OCI-LY1 (cell line): ENCODE data around the gene ZSCAN31.
"Not testable (repeated sequence)": the region's sequence is repeated elsewhere in the genome, so short reads cannot be mapped to it uniquely, and the experiment has no call there.

Source experiments
- H2AFZ ChIP-seq: fragments of 200-600 bp; sonication (generic), shearing (Covaris generic); 2 replicates; pipeline ENCODE4 v1.6.0; 2014; ENCODE audit warnings: antibody characterized with exemption, mild to moderate bottlenecking, low read length
- H3F3A ChIP-seq: fragments of 200-600 bp; sonication (generic), shearing (Covaris generic); 2 replicates; pipeline ENCODE4 v1.6.0; 2014; ENCODE audit warnings: mild to moderate bottlenecking, antibody characterized with exemption, low read length, moderate library complexity; ENCODE audit not compliant: insufficient read depth
- H3K27ac ChIP-seq: fragments of 200-600 bp; sonication (generic); 2 replicates; pipeline ENCODE4 v1.5.1; 2014; ENCODE audit warnings: low read length, mixed run types, mild to moderate bottlenecking, low read depth; ENCODE audit not compliant: poor library complexity, severe bottlenecking
- H3K27me3 ChIP-seq: fragments of 200-600 bp; sonication (generic); 2 replicates; pipeline ENCODE4 v1.6.0; 2014; ENCODE audit warnings: antibody characterized with exemption, mild to moderate bottlenecking, low read length, moderate library complexity; ENCODE audit not compliant: insufficient read depth
- H3K36me3 ChIP-seq: fragments of 200-600 bp; sonication (generic); 2 replicates; pipeline ENCODE4 v1.6.1; 2014; ENCODE audit warnings: mild to moderate bottlenecking, antibody characterized with exemption, low read length, moderate library complexity, mixed read lengths; ENCODE audit not compliant: insufficient read depth
- H3K4me1 ChIP-seq: fragments of 200-600 bp; sonication (generic); 2 replicates; pipeline ENCODE4 v1.5.1; 2014; ENCODE audit warnings: mild to moderate bottlenecking, low read length, moderate library complexity; ENCODE audit not compliant: insufficient read depth, severe bottlenecking
- H3K4me2 ChIP-seq: fragments of 200-600 bp; sonication (generic), shearing (Covaris generic); 2 replicates; pipeline ENCODE4 v1.6.1; 2014; ENCODE audit warnings: low read length
- H3K4me3 ChIP-seq: fragments of 200-600 bp; sonication (generic); 2 replicates; pipeline ENCODE4 v1.5.1; 2014; ENCODE audit warnings: low read length, low read depth, mild to moderate bottlenecking, mixed read lengths; ENCODE audit not compliant: poor library complexity, severe bottlenecking
- H3K79me2 ChIP-seq: fragments of 200-600 bp; shearing (Covaris generic); 2 replicates; pipeline ENCODE4 v1.6.1; 2016; ENCODE audit warnings: mixed run types, low read length, mixed read lengths; ENCODE audit not compliant: insufficient read depth
- H3K9ac ChIP-seq: fragments of 200-600 bp; sonication (generic), shearing (Covaris generic); 2 replicates; pipeline ENCODE4 v1.6.1; 2014; ENCODE audit warnings: mild to moderate bottlenecking, low read length, mixed read lengths
- H3K9me2 ChIP-seq: fragments of 200-600 bp; sonication (generic), shearing (Covaris generic); 2 replicates; pipeline ENCODE4 v1.6.1; 2014; ENCODE audit warnings: low read depth, mild to moderate bottlenecking, low read length, mixed read lengths
- H3K9me3 ChIP-seq: fragments of 200-600 bp; shearing (Covaris generic); 2 replicates; pipeline ENCODE4 v1.6.1; 2014; ENCODE audit warnings: low read length, mixed read lengths
- H4K20me1 ChIP-seq: fragments of 200-600 bp; sonication (generic), shearing (Covaris generic); 2 replicates; pipeline ENCODE4 v1.6.0; 2016; ENCODE audit warnings: mild to moderate bottlenecking, low read length; ENCODE audit not compliant: insufficient read depth
- CTCF ChIP-seq: fragments of 200-600 bp; sonication (generic), shearing (Covaris generic); IDR thresholded peaks from 2 replicates; pipeline ENCODE4 v1.5.1; 2017; ENCODE audit warnings: mild to moderate bottlenecking, antibody characterized with exemption, low read length, moderate library complexity, mixed read lengths
- EZH2 ChIP-seq: fragments of 200-600 bp; sonication (generic), shearing (Covaris generic); IDR thresholded peaks from 2 replicates; pipeline ENCODE4 v1.8.0; 2017; ENCODE audit warnings: borderline replicate concordance, mixed run types, mild to moderate bottlenecking, antibody characterized with exemption, low read length, moderate library complexity, mixed read lengths

The ZSCAN31 gene

DNA sequence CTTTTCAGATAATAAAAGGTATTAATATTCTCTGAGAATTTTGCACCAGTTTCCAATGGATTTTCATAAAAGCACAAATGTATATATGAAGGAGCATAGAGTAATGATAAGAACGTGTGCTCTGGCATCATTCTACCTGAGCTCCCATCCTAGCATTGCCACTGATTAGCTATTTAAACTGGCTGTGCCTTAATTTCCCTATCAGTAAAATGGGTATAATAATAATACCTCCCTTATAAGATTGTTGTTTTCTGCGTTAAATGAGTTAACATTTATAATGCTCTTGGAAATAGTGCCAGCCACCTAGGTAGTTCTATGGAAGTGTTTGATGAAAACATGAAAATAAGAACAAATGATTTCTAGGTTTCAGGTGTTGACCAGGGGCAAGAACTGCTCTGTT lies 25.0 kb upstream of the ZSCAN31 start:
- Histone ChIP-seq H3K27ac (no peak overlapping the region), H2AFZ (no peak overlapping the region), H3K4me2 (no peak overlapping the region), H3F3A (no peaks in the 10 kb centered on the region), H3K9ac (no peak overlapping the region), H3K4me3 (no peak overlapping the region), H4K20me1 (no peaks in the 10 kb centered on the region), H3K4me1 (peaks cover 5% of the 10 kb centered on the region), H3K9me2 (no peaks in the 10 kb centered on the region), H3K27me3 (no peaks in the 10 kb centered on the region), H3K9me3 (no peaks in the 10 kb centered on the region), H3K36me3 (peaks cover 56% of the 10 kb centered on the region), H3K79me2 (no peaks in the 10 kb centered on the region)
- TF ChIP-seq CTCF (no peak), EZH2 (no peak)

GRCh38 chr6:28359562-28359961 lies 23.6 kb upstream of the ZSCAN31 start:
- not testable (repeated sequence) for H2AFZ ChIP-seq, H4K20me1 ChIP-seq, H3K9me3 ChIP-seq, H3K9ac ChIP-seq, H3K79me2 ChIP-seq, H3K4me2 ChIP-seq, H3K4me3 ChIP-seq, H3K27me3 ChIP-seq, H3K27ac ChIP-seq, H3F3A ChIP-seq, H3K9me2 ChIP-seq
- H3K36me3 ChIP-seq, result peaks cover 47% of the 10 kb centered on the region
- H3K4me1 ChIP-seq, result peaks cover 12% of the 10 kb centered on the region

DNA sequence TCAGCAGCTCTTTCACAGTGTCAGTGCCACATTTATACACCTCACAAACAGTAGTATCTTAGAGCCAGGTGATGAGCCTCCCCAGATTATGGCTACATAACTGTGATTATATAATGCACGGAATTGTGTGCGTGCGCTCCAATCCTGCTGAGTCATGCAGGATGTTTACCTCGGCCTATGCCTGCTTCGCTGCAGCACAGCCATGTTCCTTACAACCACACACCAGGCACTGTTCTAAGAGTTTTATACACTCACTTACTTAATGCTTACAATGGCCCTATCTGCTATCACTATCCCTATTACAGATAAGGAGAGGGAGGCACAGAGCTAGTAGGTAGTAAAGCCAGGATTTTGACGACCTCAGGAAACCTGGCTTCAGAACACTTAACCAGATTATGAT lies 21.1 kb upstream of the ZSCAN31 start:
- Histone ChIP-seq H3F3A (no peaks in the 10 kb centered on the region), H3K79me2 (no peaks in the 10 kb centered on the region), H3K36me3 (peaks cover 37% of the 10 kb centered on the region), H3K9ac (no peak overlapping the region), H3K4me3 (no peak overlapping the region), H3K4me1 (peaks cover 12% of the 10 kb centered on the region), H2AFZ (no peak overlapping the region), H4K20me1 (no peaks in the 10 kb centered on the region), H3K4me2 (no peak overlapping the region), H3K9me3 (peaks cover 8% of the 10 kb centered on the region; the same call in 1 of the 2 replicates), H3K27me3 (no peaks in the 10 kb centered on the region), H3K27ac (no peak overlapping the region), H3K9me2 (no peaks in the 10 kb centered on the region)
- no peak for TF ChIP-seq CTCF
- no peak for TF ChIP-seq EZH2

- no peak overlapping the region for H3K27ac ChIP-seq
- no peak overlapping the region for H2AFZ ChIP-seq
- no peak for TF ChIP-seq EZH2
- no peaks in the 10 kb centered on the region for H4K20me1 ChIP-seq
- H3F3A ChIP-seq, result no peaks in the 10 kb centered on the region
- H3K4me1 ChIP-seq, result peaks cover 12% of the 10 kb centered on the region
- H3K79me2 ChIP-seq, result 0 out of 2 replicates have a peak, but pooled peaks cover 1% of the 10 kb centered on the region
- H3K27me3 ChIP-seq, result no peaks in the 10 kb centered on the region
- peaks cover 33% of the 10 kb centered on the region for H3K36me3 ChIP-seq
- no peak overlapping the region for H3K9ac ChIP-seq
- H3K4me3 ChIP-seq, result no peak overlapping the region
- no peaks in the 10 kb centered on the region for H3K9me2 ChIP-seq
- H3K4me2 ChIP-seq, result no peak overlapping the region
- peaks cover 8% of the 10 kb centered on the region; the same call in 1 of the 2 replicates for H3K9me3 ChIP-seq
Observed at GRCh38 chr6:28356666-28357020, 20.7 kb upstream of the ZSCAN31 start.
